Adipocyte (in vitro differentiated cells): Measurements from ENCODE around the gene MAP3K3.

Experiments used
- DNase-seq: peaks from one replicate; pipeline ENCODE4 v3.0.0-alpha.2; 2015; ENCODE audit warnings: low read depth
- H3K27me3 ChIP-seq: replicated peaks from 2 replicates; pipeline ENCODE4 v1.7.0; 2013; ENCODE audit warnings: mild to moderate bottlenecking, low read length, moderate library complexity; ENCODE audit not compliant: control insufficient read depth, insufficient read depth
- H3K36me3 ChIP-seq: 2 replicates; pipeline ENCODE4 v1.7.0; 2013; ENCODE audit warnings: low read length, mild to moderate bottlenecking, moderate library complexity; ENCODE audit not compliant: control insufficient read depth, insufficient read depth, severe bottlenecking
- H3K4me1 ChIP-seq: 2 replicates; pipeline ENCODE4 v1.7.0; 2013; ENCODE audit warnings: mild to moderate bottlenecking, low read length, moderate library complexity; ENCODE audit not compliant: control insufficient read depth, insufficient read depth
- H3K4me3 ChIP-seq: 2 replicates; pipeline ENCODE4 v1.7.0; 2013; ENCODE audit warnings: mild to moderate bottlenecking, low read length, moderate library complexity
- H3K9ac ChIP-seq: 2 replicates; pipeline ENCODE4 v1.7.0; 2013; ENCODE audit warnings: mild to moderate bottlenecking, low read length, moderate library complexity
- H3K9me3 ChIP-seq: 2 replicates; pipeline ENCODE4 v1.7.0; 2013; ENCODE audit warnings: mild to moderate bottlenecking, low read length, moderate library complexity; ENCODE audit not compliant: control insufficient read depth

MAP3K3 gene

GRCh38 chr17:63685041-63685440 is 62.8 kb downstream of the MAP3K3 start:
- Histone ChIP-seq H3K27me3 (no peaks in the 10 kb centered on the region), H3K4me1 (peaks cover 9% of the 10 kb centered on the region), H3K36me3 (peaks cover 53% of the 10 kb centered on the region), H3K9me3 (no peaks in the 10 kb centered on the region), H3K4me3 (no peak overlapping the region), H3K9ac (no peak overlapping the region)
- peak; percentile 27 for DNase-seq

- no peaks in the 10 kb centered on the region for H3K9me3 ChIP-seq
- no peak for DNase-seq
- H3K27me3 ChIP-seq = no peaks in the 10 kb centered on the region
- no peak overlapping the region for H3K4me3 ChIP-seq
- H3K36me3 ChIP-seq = peaks cover 58% of the 10 kb centered on the region
- H3K9ac ChIP-seq = no peak overlapping the region
- peaks cover 9% of the 10 kb centered on the region for H3K4me1 ChIP-seq
Measured at GRCh38 chr17:63685578-63685977, 63.4 kb downstream of the MAP3K3 start.

GRCh38 chr17:63686138-63686685 is 64.0 kb downstream of the MAP3K3 start:
- peaks cover 64% of the 10 kb centered on the region for H3K36me3 ChIP-seq
- H3K4me3 ChIP-seq = no peak overlapping the region
- H3K9ac ChIP-seq = no peak overlapping the region
- DNase-seq = no peak
- H3K27me3 ChIP-seq = no peaks in the 10 kb centered on the region
- H3K9me3 ChIP-seq = no peaks in the 10 kb centered on the region
- peaks cover 9% of the 10 kb centered on the region for H3K4me1 ChIP-seq

DNA sequence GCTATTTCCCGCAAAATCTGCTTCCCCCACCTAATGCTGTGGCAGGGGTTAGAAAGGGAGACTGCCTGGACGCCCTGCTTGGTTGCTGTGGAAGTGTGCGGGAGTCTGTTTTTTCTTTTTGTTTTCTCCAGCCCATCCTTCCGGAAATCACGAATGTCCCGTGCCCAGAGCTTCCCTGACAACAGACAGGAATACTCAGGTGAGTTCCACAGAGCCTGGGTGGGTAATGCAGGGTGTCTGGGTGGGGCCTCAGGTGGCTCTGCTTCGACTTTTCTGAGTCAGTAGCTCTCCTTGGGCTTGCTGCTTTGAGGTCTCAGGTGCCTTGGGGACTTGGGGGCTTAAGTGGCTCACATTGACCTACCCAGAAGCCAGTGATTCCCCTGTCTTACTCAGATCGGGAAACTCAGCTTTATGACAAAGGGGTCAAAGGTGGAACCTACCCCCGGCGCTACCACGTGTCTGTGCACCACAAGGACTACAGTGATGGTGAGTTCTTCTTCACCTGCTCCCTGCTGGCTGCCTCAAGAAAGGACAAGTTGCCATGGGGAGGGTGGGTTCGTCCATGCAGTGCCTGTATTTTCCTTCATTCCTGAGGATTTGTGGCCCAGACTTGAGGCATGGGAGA is 66.3 kb downstream of the MAP3K3 start:
- DNase-seq = no peak
- peaks cover 66% of the 10 kb centered on the region for H3K36me3 ChIP-seq
- H3K9ac ChIP-seq = no peak overlapping the region
- no peak overlapping the region for H3K4me3 ChIP-seq
- H3K9me3 ChIP-seq = no peaks in the 10 kb centered on the region
- H3K27me3 ChIP-seq = no peaks in the 10 kb centered on the region
- H3K4me1 ChIP-seq = peaks cover 9% of the 10 kb centered on the region

- Histone ChIP-seq H3K4me1 (peaks cover 9% of the 10 kb centered on the region), H3K36me3 (peaks cover 70% of the 10 kb centered on the region), H3K9ac (no peak overlapping the region), H3K9me3 (no peaks in the 10 kb centered on the region), H3K27me3 (no peaks in the 10 kb centered on the region), H3K4me3 (no peak overlapping the region)
- DNase-seq = no peak
Measured at GRCh38 chr17:63689479-63689878, 67.3 kb downstream of the MAP3K3 start.

- Histone ChIP-seq H3K4me1 (peaks cover 10% of the 10 kb centered on the region), H3K9ac (no peak overlapping the region), H3K36me3 (peaks cover 64% of the 10 kb centered on the region), H3K27me3 (no peaks in the 10 kb centered on the region), H3K4me3 (no peak overlapping the region), H3K9me3 (no peaks in the 10 kb centered on the region)
- no peak for DNase-seq
Measured at GRCh38 chr17:63692195-63692816, 70.1 kb downstream of the MAP3K3 start.

DNA sequence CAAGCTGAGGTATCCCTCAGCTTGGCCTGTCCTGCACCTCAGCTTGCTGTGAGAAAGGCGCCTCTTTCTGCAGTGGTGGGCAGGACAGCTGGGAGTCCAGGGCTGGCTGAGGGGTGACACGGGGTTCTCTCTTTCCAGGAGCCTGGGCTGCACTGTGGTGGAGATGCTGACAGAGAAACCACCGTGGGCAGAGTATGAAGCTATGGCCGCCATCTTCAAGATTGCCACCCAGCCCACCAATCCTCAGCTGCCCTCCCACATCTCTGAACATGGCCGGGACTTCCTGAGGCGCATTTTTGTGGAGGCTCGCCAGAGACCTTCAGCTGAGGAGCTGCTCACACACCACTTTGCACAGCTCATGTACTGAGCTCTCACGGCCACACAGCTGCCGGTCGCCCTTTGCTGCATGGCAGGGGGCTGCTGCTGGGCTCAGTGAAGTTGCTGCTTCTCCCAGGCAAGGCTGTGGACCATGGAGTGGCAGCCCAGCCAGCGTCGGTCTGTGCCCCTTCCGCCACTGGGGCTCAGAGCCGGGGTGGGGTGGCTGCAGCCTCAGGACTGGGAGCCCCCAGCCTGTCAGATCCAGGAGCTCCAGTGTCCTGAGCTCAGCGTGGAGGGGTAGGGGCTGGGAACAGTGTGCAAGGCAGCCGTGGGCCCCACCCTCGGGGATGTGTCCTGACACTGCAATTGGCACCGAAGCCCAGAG is 71.3 kb downstream of the MAP3K3 start:
- no peak overlapping the region for H3K4me3 ChIP-seq
- no peaks in the 10 kb centered on the region for H3K9me3 ChIP-seq
- H3K4me1 ChIP-seq = peaks cover 12% of the 10 kb centered on the region
- DNase-seq = no peak
- peaks cover 59% of the 10 kb centered on the region for H3K36me3 ChIP-seq
- no peaks in the 10 kb centered on the region for H3K27me3 ChIP-seq
- H3K9ac ChIP-seq = no peak overlapping the region

- H3K9me3 ChIP-seq = no peaks in the 10 kb centered on the region
- H3K27me3 ChIP-seq = no peaks in the 10 kb centered on the region
- H3K4me3 ChIP-seq = no peak overlapping the region
- no peak for DNase-seq
- no peak overlapping the region for H3K9ac ChIP-seq
- peaks cover 51% of the 10 kb centered on the region for H3K36me3 ChIP-seq
- peaks cover 12% of the 10 kb centered on the region for H3K4me1 ChIP-seq
Measured at GRCh38 chr17:63694229-63694949, 72.2 kb downstream of the MAP3K3 start.

DNA sequence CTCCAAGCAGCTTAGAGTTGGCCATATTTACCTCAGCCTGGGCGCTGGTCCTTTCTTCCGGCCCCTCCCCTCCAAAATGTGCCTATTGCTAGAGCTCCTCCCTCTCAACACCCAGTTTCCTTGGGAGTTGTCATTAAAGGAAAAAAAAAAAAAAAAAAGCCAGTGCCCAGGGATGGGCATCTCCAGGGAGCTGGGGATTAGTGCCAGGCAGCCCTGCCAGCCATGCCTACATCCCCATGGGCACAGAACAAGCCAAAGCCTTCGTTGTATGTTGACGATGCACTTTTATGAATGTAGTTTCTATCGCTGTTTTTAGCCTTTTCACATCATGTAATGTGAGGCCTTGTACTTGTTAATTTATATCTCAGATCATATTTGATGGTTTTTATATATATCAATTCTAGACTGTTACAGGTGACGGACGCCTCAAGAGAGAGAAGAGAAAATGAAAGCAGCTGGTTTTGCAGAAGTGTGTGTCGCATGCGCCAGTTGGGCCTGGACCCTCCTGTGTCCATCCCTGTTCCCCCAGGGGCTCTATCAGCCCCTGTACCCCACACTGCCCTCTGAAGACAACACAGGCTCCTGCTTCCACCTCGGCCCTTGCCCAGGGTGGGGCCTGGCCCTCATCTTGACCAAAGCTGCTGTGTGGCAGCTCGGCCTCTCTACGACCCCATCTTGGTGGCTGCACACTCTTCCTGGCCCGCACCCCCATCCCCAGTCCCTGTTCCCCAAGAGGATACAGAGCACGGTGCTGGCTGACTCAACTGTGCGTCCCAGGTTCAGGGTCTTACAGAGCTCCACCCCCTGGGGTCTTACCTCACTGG is 72.9 kb downstream of the MAP3K3 start:
- Histone ChIP-seq H3K9me3 (no peaks in the 10 kb centered on the region), H3K4me3 (no peak overlapping the region), H3K27me3 (no peaks in the 10 kb centered on the region), H3K36me3 (peaks cover 43% of the 10 kb centered on the region), H3K4me1 (peaks cover 12% of the 10 kb centered on the region), H3K9ac (no peak overlapping the region)
- DNase-seq = no peak

- H3K36me3 ChIP-seq = peaks cover 36% of the 10 kb centered on the region
- no peak for DNase-seq
- peaks cover 14% of the 10 kb centered on the region for H3K4me1 ChIP-seq
- no peak overlapping the region for H3K4me3 ChIP-seq
- no peak overlapping the region for H3K9ac ChIP-seq
- H3K27me3 ChIP-seq = no peaks in the 10 kb centered on the region
- no peaks in the 10 kb centered on the region for H3K9me3 ChIP-seq
Measured at GRCh38 chr17:63695889-63696288, 73.7 kb downstream of the MAP3K3 start.
